Heart left ventricle (tissue), 16 donors: ENCODE results near the gene RPS16. TPM values are rescaled to one million over a fixed set of nuclear protein-coding genes. Genes with fewer than 3 reads are reported as not detected.
"Not testable (repeated sequence)": the region's sequence is repeated elsewhere in the genome, so short reads cannot be mapped to it uniquely, and the experiment has no call there.

Experiments
- ATAC-seq, 4 donors: fragments of 200-7000 bp; cut with Tn5 transposase; one replicate each; pipeline ENCODE4 v1.9.1; 2020 to 2022; ENCODE audit warnings: moderate library complexity in 4 of 4, mild to moderate bottlenecking in 3 of 4, moderate number of reproducible peaks in 1 of 4
- DNase-seq, 5 donors: peaks; one replicate each; pipeline ENCODE4 v3.0.0-alpha.2; 2020
- H3K27ac ChIP-seq, 12 donors: fragments of 200-600 bp; sonication (generic) in 4 of 12; one replicate each; pipeline versions ENCODE4 v1.5.0 to v1.8.0; 2016 to 2022; ENCODE audit warnings: mild to moderate bottlenecking in 2 of 12
- H3K27me3 ChIP-seq, 9 donors: fragments of 200-600 bp; sonication (generic) in 2 of 9; one replicate each; pipeline versions ENCODE4 v1.5.1 to v1.8.0; 2016 to 2022; ENCODE audit warnings: mild to moderate bottlenecking in 3 of 9
- H3K36me3 ChIP-seq, 9 donors: fragments of 200-600 bp; sonication (generic) in 2 of 9; one replicate each; pipeline versions ENCODE4 v1.5.0 to v1.8.0; 2018 to 2022; ENCODE audit warnings: mild to moderate bottlenecking in 2 of 9
- H3K4me1 ChIP-seq, 12 donors: fragments of 200-600 bp; sonication (generic) in 4 of 12; one replicate each; pipeline versions ENCODE4 v1.5.0 to v1.8.0; 2016 to 2022; ENCODE audit warnings: mild to moderate bottlenecking in 3 of 12
- H3K4me3 ChIP-seq, 12 donors: fragments of 200-600 bp; sonication (generic) in 4 of 12; one replicate each; pipeline versions ENCODE4 v1.5.0 to v1.8.0; 2017 to 2022; ENCODE audit warnings: mild to moderate bottlenecking in 9 of 12, moderate library complexity in 4 of 12
- H3K9me3 ChIP-seq, 12 donors: fragments of 200-600 bp; sonication (generic) in 4 of 12; one replicate each; pipeline versions ENCODE4 v1.5.0 to v1.8.0; 2016 to 2022; ENCODE audit warnings: mild to moderate bottlenecking in 1 of 12
- CTCF ChIP-seq, 12 donors: fragments of 200-600 bp; sonication (generic) in 4 of 12; IDR thresholded peaks; one replicate each; pipeline versions ENCODE4 v1.5.0 to v1.8.0; 2018 to 2022; ENCODE audit warnings: antibody characterized with exemption in 12 of 12, mild to moderate bottlenecking in 5 of 12
- POLR2A ChIP-seq, 2 donors: fragments of 450-650 bp; IDR thresholded peaks; one replicate each; pipeline ENCODE4 v1.6.1; 2017; ENCODE audit warnings: antibody characterized with exemption in 2 of 2, mild to moderate bottlenecking in 2 of 2, moderate library complexity in 2 of 2
- WGBS, 4 donors: extraction: QIAGEN DNeasy Blood & Tissue Kit in 2 of 4; methylation state at CpG; one replicate each; pipeline versions ENCODE4 v1.1.5 to v1.1.7; 2013 to 2018; 5-methylcytosine and 5-hydroxymethylcytosine counted together
- intact Hi-C, 10 donors: fragments of 100-400 bp; cut with DNase I; formaldehyde crosslinking; loops; one replicate each; pipeline versions ENCODE4 v1.11.1 to v1.14.2; 2022
- polyA plus RNA-seq, 2 donors: library from polyadenylated mRNA; stranded (reverse); fragments of 200-250 nt; gene quantifications; one replicate each; pipeline ENCODE4 v1.2.3, GENCODE V29; 2013
- total RNA-seq, 9 donors: library from RNA; depleted of rRNA in 2 of 9; stranded (reverse); fragments of >200 nt in 2 of 9; fragmentation: NEBNext Ultra II Directional in 3 of 9; extraction: Animal tissue kit (Norgen Biotek cat#: 25700) in 3 of 9; gene quantifications; one replicate each; pipeline versions ENCODE4 v1.1.0 to v1.2.4, GENCODE V29; 2016 to 2023
- donor health status: ischemic (EF 13 %, LVEDD 7.1; RV severe dilation, severe dysfunction).
- donor health status: healthy with polysubstance abuse.
- donor health status: DM: no; HTN: yes; CAD: no.
- donor health status: DM: no; HTN: no; CAD: no.
- donor health status: ischemic (EF 25% LVEDD 6.9; RV normal size, moderate dysfunction).
- donor health status: ischemic (EF 25% LVEDD 5.7; RV mildly dilated, moderate dysfunction).
- donor health status: healthy.
- donor health status: DM: yes; HTN: yes; CAD: no.
- donor health status: ischemic (EF 35%, LVEDD 5.7; RV mildly dilated, moderate dysfunction).
- donor health status: nonischemic (EF 11% LVEDD 7.7; RV severe dilation, severe dysfunction).
- donor health status: DM: yes; HTN: yes; CAD: no.
- donor health status: PGD.
- donor health status: ischemic (EF 29% LVEDD 5.4; RV normal size, mild dysfunction).
- donor health status: nonischemic (EF 23%, LVEDD 6.1; RV moderate dilation, normal function).

The RPS16 gene
- total and polyA plus RNA-seq, 11 donors: 617 to 2,656 (median 1,374) TPM

- intact Hi-C loops: no loop called here
- DNase-seq: no peak
- WGBS, 4 donors: 92 to 100% (median 94%) methylated on average over 3 to 7 of the region's 7 CpGs
- no peaks in the 10 kb centered on the region for H3K27me3 ChIP-seq
- no peak overlapping the region for H3K27ac ChIP-seq
- H3K4me1 ChIP-seq: no peaks in the 10 kb centered on the region
- H3K36me3 ChIP-seq: peaks cover 0 to 100% (median 99%) of the 10 kb centered on the region in 9 donors
- TF ChIP-seq CTCF (IDR thresholded peaks at IDR 0.05): no peak
- no peak for TF ChIP-seq POLR2A (IDR thresholded peaks at IDR 0.05)
- no peak for ATAC-seq
- H3K9me3 ChIP-seq: no peaks in the 10 kb centered on the region
- H3K4me3 ChIP-seq: no peak overlapping the region
Measured at GRCh38 chr19:39467941-39468340, 32.2 kb upstream of the RPS16 start.

DNA sequence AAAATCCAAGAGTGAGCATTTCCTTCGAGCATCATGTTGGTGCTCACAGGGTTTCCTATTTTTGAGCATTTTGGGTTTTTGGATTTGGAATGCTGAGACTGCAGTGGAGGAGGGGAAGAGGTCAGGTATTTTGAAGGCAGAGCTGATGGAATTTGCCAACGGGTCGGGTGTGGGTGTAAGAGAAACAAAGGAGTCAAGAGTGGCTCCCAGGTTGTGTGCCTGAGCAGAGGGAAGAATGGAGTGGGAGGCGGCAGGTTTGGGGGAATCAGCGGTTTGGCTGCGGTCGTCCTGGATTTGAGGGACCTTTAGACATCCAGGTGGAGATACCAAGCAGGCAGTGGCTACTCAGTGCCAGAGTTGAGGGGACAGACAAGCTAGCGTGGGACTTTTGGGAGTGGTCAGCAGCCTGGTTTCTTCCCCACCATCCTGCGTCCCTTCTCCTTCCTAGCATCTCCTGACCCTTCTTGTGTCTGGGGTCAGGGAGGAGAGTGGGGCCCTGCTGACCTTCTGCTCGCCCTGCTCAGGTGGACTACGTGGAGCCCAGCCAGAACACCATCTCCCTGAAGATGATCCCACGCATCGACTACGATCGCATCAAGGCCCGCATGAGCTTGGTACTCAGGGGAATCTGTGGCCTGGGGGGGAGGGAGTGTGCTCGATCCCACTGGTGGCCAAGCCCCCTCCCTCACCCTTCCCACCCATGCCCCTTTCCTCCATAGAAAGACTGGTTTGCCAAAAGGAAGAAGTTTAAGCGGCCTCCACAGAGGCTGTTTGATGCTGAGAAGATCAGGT lies 30.4 kb upstream of the RPS16 start:
- peaks cover 0 to 98% (median 88%) of the 10 kb centered on the region in 9 donors for H3K36me3 ChIP-seq
- no peaks in the 10 kb centered on the region for H3K27me3 ChIP-seq
- 94 to 96% (median 95%) methylated on average over 18 of the region's 18 CpGs for WGBS, 4 donors
- ATAC-seq: peak in 1 of 4 donors; percentile 30
- TF ChIP-seq POLR2A (IDR thresholded peaks at IDR 0.05) (no peak), CTCF (IDR thresholded peaks at IDR 0.05) (no peak)
- no peaks in the 10 kb centered on the region for H3K9me3 ChIP-seq
- no peaks in the 10 kb centered on the region for H3K4me1 ChIP-seq
- DNase-seq: no peak
- intact Hi-C loops: no loop called here
- H3K27ac ChIP-seq: no peak overlapping the region
- no peak overlapping the region for H3K4me3 ChIP-seq

GRCh38 chr19:39463403-39463802 lies 27.7 kb upstream of the RPS16 start:
- no peak for DNase-seq
- H3K9me3 ChIP-seq: no peaks in the 10 kb centered on the region
- intact Hi-C loops: no loop called here
- 83 to 94% (median 91%) methylated on average over 3 of the region's 3 CpGs for WGBS, 4 donors
- TF ChIP-seq CTCF (IDR thresholded peaks at IDR 0.05) (no peak), POLR2A (IDR thresholded peaks at IDR 0.05) (no peak)
- peaks cover 0 to 98% (median 88%) of the 10 kb centered on the region in 9 donors for H3K36me3 ChIP-seq
- no peak overlapping the region for H3K4me3 ChIP-seq
- no peak for ATAC-seq
- H3K4me1 ChIP-seq: no peaks in the 10 kb centered on the region
- H3K27me3 ChIP-seq: no peaks in the 10 kb centered on the region
- H3K27ac ChIP-seq: no peak overlapping the region

- DNase-seq, intact Hi-C loops, ATAC-seq, H3K27me3 ChIP-seq, H3K4me3 ChIP-seq, H3K9me3 ChIP-seq, H3K27ac ChIP-seq: not testable (repeated sequence)
- WGBS, 4 donors: 97 to 98% (median 97%) methylated on average over 8 of the region's 8 CpGs
- Histone ChIP-seq H3K36me3 (peaks cover 0 to 63% (median 47%) of the 10 kb centered on the region in 9 donors), H3K4me1 (peaks cover 6 to 44% (median 31%) of the 10 kb centered on the region in 12 donors)
Measured at GRCh38 chr19:39451257-39451656, 15.5 kb upstream of the RPS16 start.
